Measurements from ENCODE around the gene KCNS3.

DNA sequence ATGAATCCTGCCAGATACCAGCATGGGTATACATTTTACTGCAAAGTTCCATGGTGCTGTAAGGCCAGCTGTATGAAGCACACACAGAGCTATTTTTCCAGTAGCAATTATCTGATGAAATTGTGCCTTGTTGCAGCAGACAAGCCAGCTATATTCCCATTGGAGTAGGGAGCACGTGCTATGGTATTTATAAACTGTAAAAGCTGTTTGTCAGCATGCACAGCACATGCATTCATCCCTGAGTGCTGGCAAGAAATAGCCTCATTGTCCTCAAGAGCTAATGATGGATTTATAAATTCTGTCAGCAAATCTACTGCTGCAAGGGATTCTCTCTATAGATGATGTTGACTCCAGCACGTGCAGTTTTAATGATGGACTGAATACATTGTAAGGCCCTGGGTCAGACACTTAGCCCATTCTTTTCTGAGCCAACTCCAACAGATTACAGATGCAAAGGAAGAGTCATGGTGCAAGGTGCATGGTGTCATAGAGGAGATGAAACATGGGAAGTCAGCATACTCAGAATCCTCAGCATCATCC is 61.7 kb downstream of the KCNS3 start:
- TF ChIP-seq CTCF (IDR thresholded peaks at IDR 0.05; ENCODE audit: insufficient read depth, low read length, poor library complexity, severe bottlenecking) (no peak), EZH2phosphoT487 (conservative IDR thresholded peaks at IDR 0.05; ENCODE audit: low read length) (no peak)

Data from SU-DHL-6 (cell line).